ENCODE data around the gene POLD1. TPM values are rescaled to one million over a fixed set of nuclear protein-coding genes. Genes with fewer than 3 reads are reported as not detected.

POLD1 gene
- 44.4 to 82.0 TPM (median 73.4 TPM) in 5 replicates for total RNA-seq (2022; extraction: Qiagen RNA extraction)

GRCh38 chr19:50383852-50384684 lies at the start of gene POLD1:
Gene POLD1 (plus strand): TSS chr19:50384347. CDS start chr19:50398852, 14,505 bp downstream.

GRCh38 chr19:50365434-50366306 lies 18.5 kb upstream of the POLD1 start, which contains the start of gene NAPSA:
Gene NAPSA (minus strand): TSS chr19:50365639. CDS start chr19:50365621, 18 bp downstream.

GRCh38 chr19:50376166-50377050 lies 7.7 kb upstream of the POLD1 start, which contains the start of gene NR1H2:
Gene NR1H2 (plus strand): TSS chr19:50376457. CDS start chr19:50377606, 1,149 bp downstream.

DNA sequence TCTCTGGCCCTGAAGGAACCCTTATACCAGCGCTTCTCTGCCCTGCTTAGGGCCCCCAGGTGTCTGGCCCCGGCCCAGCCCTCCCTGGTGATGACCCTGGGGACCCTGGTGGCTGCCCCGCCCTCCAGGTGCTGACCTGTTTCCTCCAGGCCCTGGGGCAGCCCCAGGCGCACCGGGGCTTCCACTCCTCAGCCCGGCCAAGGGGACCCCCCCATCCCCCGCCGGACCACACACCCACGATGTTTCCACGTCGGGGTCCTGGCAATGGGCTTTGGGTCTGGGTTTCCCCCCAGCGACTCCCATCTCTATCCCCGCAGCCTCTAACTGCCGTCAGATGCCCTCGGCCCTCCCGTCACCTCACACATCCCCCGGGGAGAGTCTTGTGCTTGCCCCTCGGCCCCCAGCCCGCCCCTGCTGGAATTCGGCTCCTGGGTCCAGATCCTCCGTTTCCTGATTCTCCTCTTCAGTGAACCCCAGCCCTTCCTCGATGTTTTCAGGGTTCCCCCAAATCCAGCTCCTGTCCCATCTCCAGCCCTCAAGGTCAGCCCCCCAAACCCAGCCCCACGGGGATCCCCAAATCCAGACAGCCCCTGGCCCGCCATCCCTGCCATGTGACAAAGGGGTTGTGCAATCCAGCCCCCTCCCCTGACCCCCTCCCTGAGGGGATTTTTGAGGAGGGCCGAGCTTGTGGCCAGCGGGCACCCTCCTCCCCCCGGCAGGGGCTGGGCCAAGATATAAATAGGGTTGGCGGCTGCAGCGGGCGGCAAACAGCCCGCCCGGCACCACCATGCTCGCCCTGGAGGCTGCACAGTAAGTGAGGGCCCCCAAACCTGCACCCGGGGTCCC lies 34.3 kb downstream of the POLD1 start, which contains the start of gene SPIB:
SPIB (plus strand) TSS at position 763 of the 846 bp plus-strand sequence; CDS start at position 788, 25 bp downstream.

GRCh38 chr19:50432221-50433028 lies 48.3 kb downstream of the POLD1 start, which contains the start of gene MYBPC2:
Gene MYBPC2 (plus strand): TSS chr19:50432892. CDS start chr19:50432954, 62 bp downstream.

Other genes with a start within 250 kb of the POLD1 start
- not detected in 5 replicates for gene IZUMO2, start 221.1 kb upstream of the POLD1 start, total RNA-seq (2022; extraction: Qiagen RNA extraction)
- gene MYH14, start 180.7 kb upstream of the POLD1 start, total RNA-seq (2022; extraction: Qiagen RNA extraction): 4.4 to 7.8 TPM (median 7.2 TPM) in 5 replicates
- 0.98 to 1.7 TPM (median 1.7 TPM) in 5 replicates for gene KCNC3, start 55.0 kb upstream of the POLD1 start, total RNA-seq (2022; extraction: Qiagen RNA extraction)
- gene NAPSA, start 18.7 kb upstream of the POLD1 start, total RNA-seq (2022; extraction: Qiagen RNA extraction): 0.32 to 1.1 TPM (median 0.84 TPM) in 5 replicates
- gene NR1H2, start 7.9 kb upstream of the POLD1 start, total RNA-seq (2022; extraction: Qiagen RNA extraction): 55.3 to 72.9 TPM (median 70.2 TPM) in 5 replicates
- gene SPIB, start 34.6 kb downstream of the POLD1 start, total RNA-seq (2022; extraction: Qiagen RNA extraction): 0.12 to 0.46 TPM (median 0.18 TPM) in 5 replicates
- not detected in 5 replicates for gene MYBPC2, start 48.5 kb downstream of the POLD1 start, total RNA-seq (2022; extraction: Qiagen RNA extraction)
- 109 to 144 TPM (median 140 TPM) in 5 replicates for gene EMC10, start 92.2 kb downstream of the POLD1 start, total RNA-seq (2022; extraction: Qiagen RNA extraction)
- 1.6 to 1.9 TPM (median 1.8 TPM) in 5 replicates for gene GARIN5A, start 92.5 kb downstream of the POLD1 start, total RNA-seq (2022; extraction: Qiagen RNA extraction)
- gene JOSD2, start 126.8 kb downstream of the POLD1 start, total RNA-seq (2022; extraction: Qiagen RNA extraction): 60.1 to 72.6 TPM (median 68.8 TPM) in 5 replicates
- not detected in 5 replicates for gene ASPDH, start 129.6 kb downstream of the POLD1 start, total RNA-seq (2022; extraction: Qiagen RNA extraction)
- gene LRRC4B, start 184.1 kb downstream of the POLD1 start, total RNA-seq (2022; extraction: Qiagen RNA extraction): 0.33 to 0.63 TPM (median 0.54 TPM) in 5 replicates

Data from A549 treated with dexamethasone at 1 μM for 4 hours (cell line).